ENCODE data around the gene MRPL22. TPM values are rescaled to one million over a fixed set of nuclear protein-coding genes. Genes with fewer than 3 reads are reported as not detected.
"Not testable (repeated sequence)": the region's sequence is repeated elsewhere in the genome, so short reads cannot be mapped to it uniquely, and the experiment has no call there.

The MRPL22 gene
- total and polyA plus RNA-seq, 12 donors = 12.6 to 129 (median 56.9) TPM

GRCh38 chr5:154995679-154996078 lies 54.8 kb downstream of the MRPL22 start:
- WGBS, 4 donors = 60 to 69% (median 63%) methylated on average over 4 of the region's 4 CpGs
- Histone ChIP-seq H3K36me3 (replicated peaks in 1 of 2) (no peaks in the 10 kb centered on the region), H3K4me3 (no peak overlapping the region)

GRCh38 chr5:154997746-154998145 lies 56.9 kb downstream of the MRPL22 start:
- H3K27me3 ChIP-seq = peaks cover 8% of the 10 kb centered on the region
- TF ChIP-seq POLR2A (IDR thresholded peaks at IDR 0.05) = no peak
- intact Hi-C loops (cut with DNase I) = no loop called here
- DNase-seq = no peak
- H3K4me1 ChIP-seq (replicated peaks in 1 of 2) = no peaks in the 10 kb centered on the region
- 67 to 84% (median 74%) methylated on average over 5 of the region's 5 CpGs for WGBS, 4 donors
- no peak overlapping the region for H3K27ac ChIP-seq
- H3K36me3 ChIP-seq (replicated peaks in 1 of 2) = no peaks in the 10 kb centered on the region
- no peaks in the 10 kb centered on the region for H3K9me3 ChIP-seq (replicated peaks in 1 of 3)
- H3K4me3 ChIP-seq = no peak overlapping the region

More at GRCh38 chr5:154995679-154996078, 54.8 kb downstream of the MRPL22 start:
- DNase-seq = no peak
- intact Hi-C loops (cut with DNase I) = no loop called here
- no peak for TF ChIP-seq CTCF (IDR thresholded peaks at IDR 0.05)
- TF ChIP-seq POLR2A (IDR thresholded peaks at IDR 0.05) = no peak
- H3K4me1 ChIP-seq (replicated peaks in 1 of 2) = no peaks in the 10 kb centered on the region
- peaks cover 2% of the 10 kb centered on the region for H3K27me3 ChIP-seq
- H3K9me3 ChIP-seq (replicated peaks in 1 of 3) = no peaks in the 10 kb centered on the region
- H3K27ac ChIP-seq = no peak overlapping the region

- H3K4me3 ChIP-seq = no peak overlapping the region
- TF ChIP-seq CTCF (IDR thresholded peaks at IDR 0.05) (no peak), POLR2A (IDR thresholded peaks at IDR 0.05) (no peak)
- peaks cover 8% of the 10 kb centered on the region for H3K27me3 ChIP-seq
- H3K36me3 ChIP-seq (replicated peaks in 1 of 2) = no peaks in the 10 kb centered on the region
- no peaks in the 10 kb centered on the region for H3K4me1 ChIP-seq (replicated peaks in 1 of 2)
- intact Hi-C loops (cut with DNase I) = no loop called here
- no peak for DNase-seq
- WGBS, 4 donors = 85 to 90% (median 86%) methylated on average over 5 of the region's 5 CpGs
- H3K27ac ChIP-seq = no peak overlapping the region
- no peaks in the 10 kb centered on the region for H3K9me3 ChIP-seq (replicated peaks in 1 of 3)
Measured at GRCh38 chr5:154999865-155000264, 59.0 kb downstream of the MRPL22 start.

GRCh38 chr5:155001523-155001922 lies 60.6 kb downstream of the MRPL22 start:
- no peak for DNase-seq
- no peaks in the 10 kb centered on the region for H3K36me3 ChIP-seq (replicated peaks in 1 of 2)
- H3K27ac ChIP-seq = no peak overlapping the region
- intact Hi-C loops (cut with DNase I) = no loop called here
- no peak for TF ChIP-seq POLR2A (IDR thresholded peaks at IDR 0.05)
- no peak for TF ChIP-seq CTCF (IDR thresholded peaks at IDR 0.05)
- no peaks in the 10 kb centered on the region for H3K9me3 ChIP-seq (replicated peaks in 1 of 3)
- no peak overlapping the region for H3K4me3 ChIP-seq
- WGBS, 4 donors = 79 to 91% (median 83%) methylated on average over 4 of the region's 4 CpGs
- H3K27me3 ChIP-seq = peaks cover 8% of the 10 kb centered on the region
- H3K4me1 ChIP-seq (replicated peaks in 1 of 2) = no peaks in the 10 kb centered on the region

- H3K4me1 ChIP-seq (replicated peaks in 1 of 2); H3K4me3 ChIP-seq; intact Hi-C loops (cut with DNase I); H3K27me3 ChIP-seq; H3K9me3 ChIP-seq (replicated peaks in 1 of 3); H3K36me3 ChIP-seq (replicated peaks in 1 of 2); H3K27ac ChIP-seq; DNase-seq: not testable (repeated sequence)
- 81 to 91% (median 82%) methylated on average over 2 to 4 of the region's 4 CpGs for WGBS, 4 donors
Measured at GRCh38 chr5:155002722-155003121, 61.8 kb downstream of the MRPL22 start.

All from adrenal gland (tissue), 12 donors.